Measurements from ENCODE around the gene KLHL29. TPM values are rescaled to one million over a fixed set of nuclear protein-coding genes. Genes with fewer than 3 reads are reported as not detected.

The KLHL29 gene
- total RNA-seq, 3 donors from 2014 or later (not counting 1 experiment from before 2014, with no cell fraction given) = 0.24 to 0.43 (median 0.33) TPM

DNA sequence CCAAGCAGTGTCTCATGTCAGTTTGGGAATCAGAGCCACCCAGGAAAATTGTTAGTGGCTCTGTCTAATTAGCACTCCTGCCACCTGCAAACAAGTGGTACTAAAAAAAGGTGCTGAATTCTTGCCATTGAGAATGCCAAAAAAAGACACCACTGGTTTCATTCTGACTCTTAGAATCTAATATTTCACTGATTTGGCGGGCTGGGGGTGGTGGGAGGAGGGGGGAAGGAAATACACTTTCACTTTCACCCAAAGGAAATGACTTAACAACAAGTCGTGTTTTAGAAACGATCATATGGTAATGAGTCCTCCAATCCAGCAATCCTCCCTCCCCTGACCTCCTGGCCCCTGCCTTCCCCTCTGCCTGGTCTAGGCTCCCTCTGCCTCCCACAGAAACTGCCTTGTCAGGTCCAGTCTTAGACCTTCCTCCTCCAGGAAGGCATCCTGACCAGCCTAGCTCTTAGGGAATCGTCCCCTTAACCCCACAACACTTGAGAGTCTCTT, 4.4 kb upstream of the KLHL29 start:
- no peaks in the 10 kb centered on the region for H3K9me3 ChIP-seq (ENCODE audit: control insufficient read depth, insufficient read depth, low read length)
- Mint-ChIP-seq H3K27me3 (ENCODE audit: low read depth in 2 of 2) (peaks cover 34 to 39% of the 10 kb centered on the region in 2 donors), H3K9me3 (no peaks in the 10 kb centered on the region), H3K4me3 (no peak overlapping the region), H3K4me1 (peaks cover 16 to 27% of the 10 kb centered on the region in 2 donors), H3K27ac (no peak overlapping the region), H3K36me3 (no peaks in the 10 kb centered on the region)
- no peak overlapping the region for H3K4me3 ChIP-seq (ENCODE audit: low read length)
- DNase-seq (peak in 1 of 2 donors; percentile 62), ATAC-seq (peak in 1 of 3 donors; percentile 23)
- intact Hi-C loops (cut with micrococcal nuclease) = no loop called here
- H3K27me3 ChIP-seq (ENCODE audit: control insufficient read depth, insufficient read depth, low read length) = peaks cover 4% of the 10 kb centered on the region
- H3K36me3 ChIP-seq (ENCODE audit: control insufficient read depth, insufficient read depth, low read length) = no peaks in the 10 kb centered on the region
- peaks cover 22% of the 10 kb centered on the region for H3K4me1 ChIP-seq (ENCODE audit: control insufficient read depth, insufficient read depth, low read length)
- TF ChIP-seq, protein P1, sequence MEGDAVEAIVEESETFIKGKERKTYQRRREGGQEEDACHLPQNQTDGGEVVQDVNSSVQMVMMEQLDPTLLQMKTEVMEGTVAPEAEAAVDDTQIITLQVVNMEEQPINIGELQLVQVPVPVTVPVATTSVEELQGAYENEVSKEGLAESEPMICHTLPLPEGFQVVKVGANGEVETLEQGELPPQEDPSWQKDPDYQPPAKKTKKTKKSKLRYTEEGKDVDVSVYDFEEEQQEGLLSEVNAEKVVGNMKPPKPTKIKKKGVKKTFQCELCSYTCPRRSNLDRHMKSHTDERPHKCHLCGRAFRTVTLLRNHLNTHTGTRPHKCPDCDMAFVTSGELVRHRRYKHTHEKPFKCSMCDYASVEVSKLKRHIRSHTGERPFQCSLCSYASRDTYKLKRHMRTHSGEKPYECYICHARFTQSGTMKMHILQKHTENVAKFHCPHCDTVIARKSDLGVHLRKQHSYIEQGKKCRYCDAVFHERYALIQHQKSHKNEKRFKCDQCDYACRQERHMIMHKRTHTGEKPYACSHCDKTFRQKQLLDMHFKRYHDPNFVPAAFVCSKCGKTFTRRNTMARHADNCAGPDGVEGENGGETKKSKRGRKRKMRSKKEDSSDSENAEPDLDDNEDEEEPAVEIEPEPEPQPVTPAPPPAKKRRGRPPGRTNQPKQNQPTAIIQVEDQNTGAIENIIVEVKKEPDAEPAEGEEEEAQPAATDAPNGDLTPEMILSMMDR (IDR thresholded peaks at IDR 0.05) = no peak
- H3K27ac ChIP-seq (ENCODE audit: low read length) = no peak overlapping the region
- WGBS (ENCODE audit: insufficient coverage) = 20% methylated on average over 3 of the region's 4 CpGs

DNA sequence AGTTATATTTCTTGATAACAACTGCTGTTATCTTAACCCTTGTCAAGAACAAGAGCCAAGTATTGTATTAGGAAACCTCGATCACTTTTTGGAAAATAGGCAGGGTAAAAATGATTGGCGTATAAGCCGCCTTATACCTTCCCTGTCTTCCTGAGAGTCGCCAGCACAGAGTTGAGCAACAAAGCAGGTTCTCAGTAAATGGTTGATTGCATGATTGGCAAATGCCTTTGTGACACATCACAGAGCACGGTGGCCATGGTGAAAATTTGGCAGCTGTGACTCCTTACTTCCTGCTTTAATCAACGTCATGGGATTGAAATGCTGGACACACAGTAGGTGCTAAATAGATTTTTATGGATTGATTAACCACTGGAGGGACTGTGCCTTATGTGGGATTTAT, 3.9 kb upstream of the KLHL29 start:
- H3K9me3 ChIP-seq (ENCODE audit: control insufficient read depth, insufficient read depth, low read length) = no peaks in the 10 kb centered on the region
- H3K27me3 Mint-ChIP-seq (ENCODE audit: low read depth in 2 of 2) = peaks cover 35% of the 10 kb centered on the region in 2 donors
- H3K27ac Mint-ChIP-seq = no peak overlapping the region
- no peak overlapping the region for H3K27ac ChIP-seq (ENCODE audit: low read length)
- peak in 1 of 2 donors; percentile 49 for DNase-seq
- ATAC-seq = no peak
- H3K4me3 Mint-ChIP-seq = no peak overlapping the region
- intact Hi-C loops (cut with micrococcal nuclease) = no loop called here
- H3K4me1 ChIP-seq (ENCODE audit: control insufficient read depth, insufficient read depth, low read length) = peaks cover 19% of the 10 kb centered on the region
- no peaks in the 10 kb centered on the region for H3K36me3 ChIP-seq (ENCODE audit: control insufficient read depth, insufficient read depth, low read length)
- peaks cover 5% of the 10 kb centered on the region for H3K27me3 ChIP-seq (ENCODE audit: control insufficient read depth, insufficient read depth, low read length)
- H3K4me1 Mint-ChIP-seq = peaks cover 18 to 25% of the 10 kb centered on the region in 2 donors
- no peak overlapping the region for H3K4me3 ChIP-seq (ENCODE audit: low read length)
- H3K9me3 Mint-ChIP-seq = no peaks in the 10 kb centered on the region
- no peaks in the 10 kb centered on the region for H3K36me3 Mint-ChIP-seq
- WGBS (ENCODE audit: insufficient coverage) = 57% methylated on average over 6 of the region's 6 CpGs
- TF ChIP-seq, protein P1 (IDR thresholded peaks at IDR 0.05) = no peak

DNA sequence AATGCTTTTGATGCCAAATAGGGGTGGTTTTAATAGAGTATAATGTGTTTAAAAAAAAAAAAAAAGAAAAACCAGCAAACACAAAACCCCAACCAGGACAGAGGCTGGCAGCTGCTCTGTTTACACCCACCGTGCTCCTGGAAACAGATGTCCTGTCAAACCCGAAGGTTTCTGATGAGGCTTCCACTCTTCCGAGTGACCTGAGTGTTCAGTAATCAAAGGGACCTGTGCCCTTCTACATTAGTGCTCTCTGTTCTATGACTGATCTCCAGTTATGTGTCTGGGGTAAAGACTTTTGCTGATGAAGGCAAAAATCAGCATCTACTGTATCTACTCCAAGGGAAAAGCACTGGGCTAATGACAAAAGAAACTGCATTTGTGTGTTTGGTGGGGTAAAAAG, 3.5 kb upstream of the KLHL29 start:
- peaks cover 22 to 25% of the 10 kb centered on the region in 2 donors for H3K4me1 Mint-ChIP-seq
- Histone ChIP-seq H3K4me1 (ENCODE audit: control insufficient read depth, insufficient read depth, low read length) (peaks cover 19% of the 10 kb centered on the region), H3K36me3 (ENCODE audit: control insufficient read depth, insufficient read depth, low read length) (no peaks in the 10 kb centered on the region), H3K27me3 (ENCODE audit: control insufficient read depth, insufficient read depth, low read length) (peaks cover 8% of the 10 kb centered on the region), H3K4me3 (ENCODE audit: low read length) (no peak overlapping the region), H3K9me3 (ENCODE audit: control insufficient read depth, insufficient read depth, low read length) (no peaks in the 10 kb centered on the region), H3K27ac (ENCODE audit: low read length) (no peak overlapping the region)
- intact Hi-C loops (cut with micrococcal nuclease) = no loop called here
- H3K36me3 Mint-ChIP-seq = no peaks in the 10 kb centered on the region
- H3K4me3 Mint-ChIP-seq = no peak overlapping the region
- no peaks in the 10 kb centered on the region for H3K9me3 Mint-ChIP-seq
- DNase-seq (no peak), ATAC-seq (no peak)
- H3K27ac Mint-ChIP-seq = no peak overlapping the region
- TF ChIP-seq, protein P1 (IDR thresholded peaks at IDR 0.05) = no peak
- 43% methylated on average over 3 of the region's 3 CpGs for WGBS (ENCODE audit: insufficient coverage)
- H3K27me3 Mint-ChIP-seq (ENCODE audit: low read depth in 2 of 2) = peaks cover 35 to 39% of the 10 kb centered on the region in 2 donors

DNA sequence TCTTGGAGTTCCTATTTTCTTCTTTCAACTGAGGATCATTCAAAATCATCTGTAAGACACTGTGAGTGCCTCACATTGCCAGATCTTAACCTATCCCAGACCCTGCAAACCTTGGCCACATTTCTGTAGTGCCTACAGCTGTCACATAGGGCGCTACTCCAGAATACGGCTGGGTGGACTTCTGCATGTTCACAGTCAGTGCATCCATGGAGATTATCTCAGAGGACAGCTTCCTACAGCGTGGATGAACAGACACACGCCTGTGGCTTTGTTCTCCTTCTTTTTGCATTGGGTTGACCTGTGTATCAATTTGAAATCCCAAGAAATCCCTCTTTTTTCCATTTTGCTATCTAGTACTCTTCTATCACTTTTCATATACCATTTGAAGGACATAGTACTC, 1.9 kb upstream of the KLHL29 start:
- no peaks in the 10 kb centered on the region for H3K36me3 Mint-ChIP-seq
- intact Hi-C loops (cut with micrococcal nuclease) = no loop called here
- H3K27me3 Mint-ChIP-seq (ENCODE audit: low read depth in 2 of 2) = peaks cover 40 to 44% of the 10 kb centered on the region in 2 donors
- Histone ChIP-seq H3K4me3 (ENCODE audit: low read length) (no peak overlapping the region), H3K27me3 (ENCODE audit: control insufficient read depth, insufficient read depth, low read length) (peaks cover 8% of the 10 kb centered on the region), H3K36me3 (ENCODE audit: control insufficient read depth, insufficient read depth, low read length) (no peaks in the 10 kb centered on the region), H3K27ac (ENCODE audit: low read length) (no peak overlapping the region), H3K9me3 (ENCODE audit: control insufficient read depth, insufficient read depth, low read length) (no peaks in the 10 kb centered on the region), H3K4me1 (ENCODE audit: control insufficient read depth, insufficient read depth, low read length) (peaks cover 24% of the 10 kb centered on the region)
- H3K9me3 Mint-ChIP-seq = no peaks in the 10 kb centered on the region
- H3K4me1 Mint-ChIP-seq = peaks cover 22 to 23% of the 10 kb centered on the region in 2 donors
- H3K27ac Mint-ChIP-seq = no peak overlapping the region
- no peak overlapping the region for H3K4me3 Mint-ChIP-seq
- DNase-seq (no peak), ATAC-seq (no peak)
- WGBS (ENCODE audit: insufficient coverage) = 73% methylated on average over 4 of the region's 4 CpGs
- TF ChIP-seq, protein P1 (IDR thresholded peaks at IDR 0.05) = no peak
